Measurements from ENCODE around the gene PPARD.

The PPARD gene

DNA sequence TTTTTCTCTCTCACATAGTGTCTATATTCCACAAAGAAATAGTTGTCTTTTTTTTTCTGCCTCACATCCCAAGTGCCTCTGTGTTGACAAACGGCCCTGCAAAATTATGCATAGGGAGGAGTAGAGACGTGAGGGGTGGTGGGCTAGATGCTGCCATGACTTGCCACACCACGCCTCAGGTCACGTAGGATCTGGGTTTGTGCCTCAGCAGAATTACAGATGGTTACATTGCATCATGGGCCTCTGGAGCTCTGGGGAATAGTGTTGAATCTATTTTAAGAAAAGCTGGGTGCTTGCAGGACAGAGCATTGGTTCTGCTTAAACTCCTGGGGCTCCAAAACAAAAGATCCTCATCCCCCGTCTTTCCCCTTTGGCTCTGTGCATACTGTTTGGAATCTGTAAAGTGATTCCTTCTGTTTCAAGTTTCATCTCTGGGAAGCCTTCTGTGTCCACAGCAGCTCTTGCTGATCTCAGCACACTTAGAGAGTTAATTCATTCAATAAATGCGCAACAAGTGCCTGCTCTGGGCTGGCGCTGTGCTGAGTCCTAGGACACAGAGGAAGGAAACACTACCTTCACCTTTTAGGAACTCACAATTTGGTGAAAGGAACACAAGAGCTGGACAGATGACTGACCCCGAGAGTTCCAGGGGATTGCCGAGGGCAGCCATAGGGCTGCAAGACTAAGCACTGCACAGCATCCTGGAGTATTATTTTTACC is 112.2 kb downstream of the PPARD start:
- Mint-ChIP-seq H3K4me1 (ENCODE audit: low read depth) (peaks cover 34% of the 10 kb centered on the region), H3K27me3 (ENCODE audit: low read depth) (peaks cover 15% of the 10 kb centered on the region), H3K9me3 (no peaks in the 10 kb centered on the region), H3K36me3 (ENCODE audit: low read depth) (peaks cover 15% of the 10 kb centered on the region), H3K4me3 (peak overlapping the region; percentile 42), H3K27ac (no peak overlapping the region)

DNA sequence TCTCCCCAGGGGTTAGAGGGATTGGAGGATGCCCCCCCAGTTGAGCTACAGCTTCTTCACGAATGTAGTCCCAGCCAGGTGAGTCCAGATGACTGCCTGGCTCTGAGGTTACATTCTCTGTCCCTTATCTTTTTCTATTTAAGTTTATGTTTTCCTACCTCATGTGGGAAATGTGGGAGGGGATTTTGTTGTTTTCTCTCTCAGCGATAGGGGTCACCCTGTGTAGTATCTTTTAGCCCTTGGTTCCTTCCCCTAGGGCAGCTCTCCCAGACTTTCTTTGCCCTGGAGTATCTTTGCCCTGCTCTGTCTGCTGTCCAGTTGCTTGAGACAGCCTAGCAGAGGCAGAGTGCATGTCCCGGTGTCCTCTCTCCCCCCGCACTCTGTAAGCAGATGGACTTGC is 115.5 kb downstream of the PPARD start:
- Mint-ChIP-seq H3K36me3 (ENCODE audit: low read depth) (peaks cover 25% of the 10 kb centered on the region), H3K9me3 (no peaks in the 10 kb centered on the region), H3K4me1 (ENCODE audit: low read depth) (peaks cover 21% of the 10 kb centered on the region), H3K27me3 (ENCODE audit: low read depth) (no peaks in the 10 kb centered on the region), H3K27ac (no peak overlapping the region), H3K4me3 (no peak overlapping the region)

DNA sequence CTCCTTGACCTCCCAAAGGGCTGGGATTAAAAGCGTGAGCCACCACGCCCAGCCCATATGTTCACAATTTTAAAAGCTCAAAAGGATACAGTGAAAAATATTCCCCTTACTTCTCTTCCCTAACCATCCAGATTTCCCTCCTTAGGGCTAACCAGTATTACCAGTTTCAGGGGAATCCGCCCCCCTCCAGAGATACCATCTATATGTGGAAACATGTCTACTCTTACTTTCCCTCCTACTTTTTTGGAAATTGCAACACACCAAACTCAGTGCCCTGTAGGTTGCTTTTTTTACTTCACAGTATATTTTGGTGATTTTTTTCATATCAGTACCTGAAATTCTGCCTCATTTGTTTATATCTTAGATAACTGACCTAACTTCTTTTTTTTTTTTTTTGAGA is 118.9 kb downstream of the PPARD start:
- Mint-ChIP-seq H3K27me3 (ENCODE audit: low read depth) (no peaks in the 10 kb centered on the region), H3K4me3 (no peak overlapping the region), H3K4me1 (ENCODE audit: low read depth) (peaks cover 6% of the 10 kb centered on the region), H3K27ac (no peak overlapping the region), H3K36me3 (ENCODE audit: low read depth) (peaks cover 29% of the 10 kb centered on the region), H3K9me3 (no peaks in the 10 kb centered on the region)

DNA sequence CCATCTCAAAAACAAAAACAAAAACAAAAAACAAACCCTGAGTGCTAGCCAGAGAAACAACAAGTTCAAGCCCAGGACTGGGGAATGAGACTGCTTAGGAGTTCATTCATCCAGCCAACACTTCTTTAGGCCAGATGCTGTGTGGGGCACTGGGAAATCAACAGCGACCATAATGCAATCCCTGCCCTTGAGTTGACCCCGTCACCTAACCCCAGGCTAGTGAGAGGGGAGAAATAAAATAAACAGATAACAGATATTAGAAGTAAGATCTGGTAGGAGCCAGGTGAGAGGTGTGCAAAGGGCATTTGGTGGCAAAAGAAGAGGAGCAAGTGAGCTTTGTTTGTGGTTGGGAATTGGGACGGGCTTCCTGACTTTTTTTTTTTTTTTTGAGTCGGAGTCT is 120.9 kb downstream of the PPARD start:
- H3K4me3 Mint-ChIP-seq, result no peak overlapping the region
- no peaks in the 10 kb centered on the region for H3K9me3 Mint-ChIP-seq
- no peak overlapping the region for H3K27ac Mint-ChIP-seq
- no peaks in the 10 kb centered on the region for H3K27me3 Mint-ChIP-seq (ENCODE audit: low read depth)
- H3K36me3 Mint-ChIP-seq (ENCODE audit: low read depth), result peaks cover 27% of the 10 kb centered on the region
- peaks cover 7% of the 10 kb centered on the region for H3K4me1 Mint-ChIP-seq (ENCODE audit: low read depth)

DNA sequence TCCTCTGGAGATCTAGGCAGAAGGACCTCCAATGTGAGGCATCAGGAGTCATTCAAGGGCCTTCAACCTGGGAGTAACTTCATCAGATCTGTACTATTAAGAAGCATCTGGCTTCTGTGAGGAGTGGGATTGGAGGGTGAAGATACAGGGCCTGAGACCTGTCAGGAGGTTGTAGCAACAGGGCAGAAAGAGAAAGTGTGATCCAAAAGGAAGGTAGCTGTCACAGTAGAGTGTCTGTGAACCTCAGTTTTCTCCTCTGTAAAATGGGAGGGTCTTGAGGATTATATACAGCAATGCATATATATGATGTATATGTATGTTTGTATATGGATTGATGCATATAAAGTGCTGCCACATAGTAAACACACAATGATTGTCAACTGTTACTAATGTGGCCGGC is 123.3 kb downstream of the PPARD start:
- Mint-ChIP-seq H3K4me1 (ENCODE audit: low read depth) (peaks cover 21% of the 10 kb centered on the region), H3K27me3 (ENCODE audit: low read depth) (no peaks in the 10 kb centered on the region), H3K27ac (peak overlapping the region; percentile 13), H3K36me3 (ENCODE audit: low read depth) (peaks cover 37% of the 10 kb centered on the region), H3K4me3 (no peak overlapping the region), H3K9me3 (no peaks in the 10 kb centered on the region)

DNA sequence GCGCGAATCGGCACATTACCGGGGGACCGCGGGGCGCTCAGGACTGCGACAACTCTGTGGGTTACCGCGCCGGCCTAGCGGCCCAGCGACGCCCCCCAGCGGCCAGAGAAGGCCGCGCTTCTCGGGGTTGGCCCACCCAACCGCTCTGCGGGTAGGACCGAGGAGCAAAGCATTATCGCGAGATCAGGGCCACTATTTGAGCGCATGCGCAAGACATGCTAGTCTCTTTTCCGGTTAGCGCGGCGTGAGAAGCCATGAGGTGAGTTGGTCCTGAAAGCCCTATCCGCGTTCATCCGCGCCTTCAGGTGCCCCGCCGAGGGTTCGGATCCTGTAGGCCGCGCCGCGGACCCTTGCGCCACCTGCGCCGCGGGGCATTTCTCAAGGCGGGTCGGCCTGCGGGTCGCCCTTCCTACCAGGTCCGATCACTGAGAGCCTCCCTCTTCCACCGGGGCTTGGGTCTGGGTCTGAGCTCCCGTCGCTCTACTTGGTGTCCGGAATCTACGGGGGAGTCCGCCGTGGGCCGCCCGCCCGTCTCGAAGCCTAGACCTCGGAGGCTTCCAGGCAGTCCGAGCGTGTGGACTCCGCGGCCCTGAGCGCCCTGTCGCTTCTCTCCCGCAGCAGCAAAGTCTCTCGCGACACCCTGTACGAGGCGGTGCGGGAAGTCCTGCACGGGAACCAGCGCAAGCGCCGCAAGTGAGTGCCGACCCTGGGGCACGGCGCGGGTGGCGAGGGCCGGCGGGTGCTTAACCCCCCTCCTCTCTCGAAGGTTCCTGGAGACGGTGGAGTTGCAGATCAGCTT is 126.0 kb downstream of the PPARD start, which contains the start of gene RPL10A:
TSS of gene RPL10A (plus strand) at position 221 of the 799 bp plus-strand sequence. CDS start at position 255, 34 bp downstream.
- peak within 1 kb of the TSS; percentile 97 for H3K27ac Mint-ChIP-seq
- peak within 1 kb of the TSS; percentile 97 for H3K4me3 Mint-ChIP-seq
- H3K9me3 Mint-ChIP-seq, result no peaks in the 10 kb centered on the region
- H3K27me3 Mint-ChIP-seq (ENCODE audit: low read depth), result no peaks in the 10 kb centered on the region
- H3K36me3 Mint-ChIP-seq (ENCODE audit: low read depth), result peaks cover 38% of the 10 kb centered on the region
- H3K4me1 Mint-ChIP-seq (ENCODE audit: low read depth), result peaks cover 28% of the 10 kb centered on the region

DNA sequence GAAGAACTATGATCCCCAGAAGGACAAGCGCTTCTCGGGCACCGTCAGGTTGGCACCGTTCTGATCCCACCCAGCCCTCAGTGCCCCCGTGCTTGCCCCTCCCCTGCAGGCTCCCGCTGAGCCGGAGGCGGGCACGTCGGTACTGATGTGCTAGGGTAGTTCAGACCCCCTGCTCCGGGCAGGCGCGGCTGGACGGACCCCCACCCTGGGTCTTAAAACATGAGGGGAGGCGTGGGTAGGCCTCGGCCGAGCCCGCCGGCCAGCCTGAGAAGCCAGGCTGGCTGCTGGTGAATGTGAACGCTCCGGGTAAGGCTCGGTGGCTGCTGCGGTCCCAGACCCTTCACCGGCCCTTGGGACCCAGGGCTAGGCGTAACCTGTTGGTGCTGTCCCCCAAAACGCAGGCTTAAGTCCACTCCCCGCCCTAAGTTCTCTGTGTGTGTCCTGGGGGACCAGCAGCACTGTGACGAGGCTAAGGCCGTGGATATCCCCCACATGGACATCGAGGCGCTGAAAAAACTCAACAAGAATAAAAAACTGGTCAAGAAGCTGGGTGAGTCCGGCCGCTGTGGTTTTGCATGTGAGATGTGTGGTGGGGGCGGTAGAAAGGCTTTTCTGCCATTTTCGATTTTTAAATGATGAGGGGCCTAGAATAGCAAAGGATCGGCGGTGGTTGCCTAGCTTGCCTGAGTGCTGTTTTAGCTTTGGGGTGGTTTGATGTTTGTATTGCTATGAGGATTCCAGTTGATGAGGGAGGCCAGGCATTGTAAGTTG is 126.8 kb downstream of the PPARD start:
- Mint-ChIP-seq H3K36me3 (ENCODE audit: low read depth) (peaks cover 34% of the 10 kb centered on the region), H3K9me3 (no peaks in the 10 kb centered on the region), H3K27me3 (ENCODE audit: low read depth) (no peaks in the 10 kb centered on the region), H3K4me3 (peak overlapping the region; percentile 97), H3K27ac (peak overlapping the region; percentile 97), H3K4me1 (ENCODE audit: low read depth) (peaks cover 28% of the 10 kb centered on the region)

DNA sequence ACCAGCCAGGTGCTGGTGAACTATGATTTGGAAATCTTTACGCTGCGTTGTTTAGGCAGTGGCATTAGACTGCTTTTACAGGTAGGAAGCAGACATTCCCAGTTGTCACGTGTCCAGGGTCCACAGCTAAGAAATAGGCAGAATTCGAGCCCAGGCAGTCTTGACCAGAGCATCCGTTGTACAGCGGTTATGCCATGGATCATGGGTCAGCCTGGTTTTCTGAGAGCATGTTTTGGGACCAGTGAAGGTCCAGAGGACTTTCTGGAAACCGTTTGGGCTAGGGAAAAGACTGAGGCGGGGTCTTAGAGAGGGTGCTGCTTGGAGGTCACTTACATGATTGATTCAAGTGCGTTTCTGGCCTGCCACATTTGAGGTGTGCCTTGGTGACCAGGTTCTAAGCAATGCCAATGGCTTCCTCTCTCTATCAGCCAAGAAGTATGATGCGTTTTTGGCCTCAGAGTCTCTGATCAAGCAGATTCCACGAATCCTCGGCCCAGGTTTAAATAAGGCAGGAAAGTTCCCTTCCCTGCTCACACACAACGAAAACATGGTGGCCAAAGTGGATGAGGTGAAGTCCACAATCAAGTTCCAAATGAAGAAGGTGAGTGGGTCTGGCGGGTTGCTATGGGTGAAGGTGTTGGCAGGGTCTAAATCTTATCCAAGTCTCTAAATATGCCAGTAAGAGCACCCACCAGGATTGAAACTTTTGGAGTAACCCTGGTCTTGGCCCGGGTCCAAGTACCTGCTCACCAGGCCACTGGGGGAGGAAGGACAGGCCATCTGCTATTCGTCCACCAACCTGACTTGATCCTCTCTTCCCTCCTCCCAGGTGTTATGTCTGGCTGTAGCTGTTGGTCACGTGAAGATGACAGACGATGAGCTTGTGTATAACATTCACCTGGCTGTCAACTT is 127.6 kb downstream of the PPARD start:
- H3K27me3 Mint-ChIP-seq (ENCODE audit: low read depth), result no peaks in the 10 kb centered on the region
- peak overlapping the region; percentile 97 for H3K4me3 Mint-ChIP-seq
- peaks cover 28% of the 10 kb centered on the region for H3K4me1 Mint-ChIP-seq (ENCODE audit: low read depth)

DNA sequence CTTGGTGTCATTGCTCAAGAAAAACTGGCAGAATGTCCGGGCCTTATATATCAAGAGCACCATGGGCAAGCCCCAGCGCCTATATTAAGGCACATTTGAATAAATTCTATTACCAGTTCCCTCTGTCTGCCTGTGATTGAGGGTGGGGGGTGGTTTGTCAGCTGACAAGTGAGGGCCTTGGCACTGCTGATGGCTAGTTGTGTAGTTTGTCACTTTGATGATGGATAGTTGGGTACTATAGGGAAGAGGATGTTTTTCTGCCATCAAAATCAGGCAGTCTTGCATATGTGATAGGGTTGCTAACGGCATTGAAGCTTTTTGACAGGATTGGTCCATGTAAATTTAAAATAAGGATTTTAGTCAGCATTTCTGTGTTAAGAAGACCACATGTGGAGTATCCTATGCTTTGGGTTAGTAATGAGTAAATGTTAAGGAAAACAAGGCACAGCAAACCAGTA is 128.3 kb downstream of the PPARD start:
- peaks cover 34% of the 10 kb centered on the region for H3K36me3 Mint-ChIP-seq (ENCODE audit: low read depth)
- no peaks in the 10 kb centered on the region for H3K27me3 Mint-ChIP-seq (ENCODE audit: low read depth)
- peak overlapping the region; percentile 97 for H3K4me3 Mint-ChIP-seq
- peaks cover 28% of the 10 kb centered on the region for H3K4me1 Mint-ChIP-seq (ENCODE audit: low read depth)
- no peaks in the 10 kb centered on the region for H3K9me3 Mint-ChIP-seq
- H3K27ac Mint-ChIP-seq, result no peak overlapping the region

More for the DNA sequence above, 127.6 kb downstream of the PPARD start:
- Mint-ChIP-seq H3K36me3 (ENCODE audit: low read depth) (peaks cover 34% of the 10 kb centered on the region), H3K9me3 (no peaks in the 10 kb centered on the region), H3K27ac (peak overlapping the region; percentile 85)

DNA sequence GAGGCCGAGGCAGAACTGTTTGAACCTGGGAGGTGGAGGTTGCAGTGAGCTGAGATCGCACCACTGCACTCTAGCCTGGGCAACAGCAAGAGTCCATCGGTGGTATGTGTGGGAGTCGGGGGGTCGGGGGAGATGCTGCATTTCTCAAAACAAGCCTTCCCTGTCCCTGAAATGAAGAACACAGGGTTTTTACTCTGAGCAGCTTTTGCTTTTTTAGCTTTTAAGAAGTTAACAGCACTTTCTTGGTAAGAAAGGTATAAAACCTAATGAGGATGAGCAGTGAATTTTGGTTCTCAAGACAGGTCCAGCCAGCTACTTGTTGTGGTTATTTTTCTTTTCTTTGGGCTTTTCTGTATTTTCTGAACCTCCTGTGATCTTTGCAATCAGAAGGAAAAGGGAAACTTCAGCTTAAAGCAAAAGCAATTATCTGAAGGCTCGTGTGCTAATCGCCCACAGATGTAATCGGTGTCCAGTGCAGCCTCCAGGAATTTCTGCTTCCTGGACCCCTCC is 129.5 kb downstream of the PPARD start:
- H3K4me3 Mint-ChIP-seq, result no peak overlapping the region
- H3K27me3 Mint-ChIP-seq (ENCODE audit: low read depth), result no peaks in the 10 kb centered on the region
- no peak overlapping the region for H3K27ac Mint-ChIP-seq
- peaks cover 34% of the 10 kb centered on the region for H3K36me3 Mint-ChIP-seq (ENCODE audit: low read depth)
- H3K9me3 Mint-ChIP-seq, result no peaks in the 10 kb centered on the region
- peaks cover 28% of the 10 kb centered on the region for H3K4me1 Mint-ChIP-seq (ENCODE audit: low read depth)

DNA sequence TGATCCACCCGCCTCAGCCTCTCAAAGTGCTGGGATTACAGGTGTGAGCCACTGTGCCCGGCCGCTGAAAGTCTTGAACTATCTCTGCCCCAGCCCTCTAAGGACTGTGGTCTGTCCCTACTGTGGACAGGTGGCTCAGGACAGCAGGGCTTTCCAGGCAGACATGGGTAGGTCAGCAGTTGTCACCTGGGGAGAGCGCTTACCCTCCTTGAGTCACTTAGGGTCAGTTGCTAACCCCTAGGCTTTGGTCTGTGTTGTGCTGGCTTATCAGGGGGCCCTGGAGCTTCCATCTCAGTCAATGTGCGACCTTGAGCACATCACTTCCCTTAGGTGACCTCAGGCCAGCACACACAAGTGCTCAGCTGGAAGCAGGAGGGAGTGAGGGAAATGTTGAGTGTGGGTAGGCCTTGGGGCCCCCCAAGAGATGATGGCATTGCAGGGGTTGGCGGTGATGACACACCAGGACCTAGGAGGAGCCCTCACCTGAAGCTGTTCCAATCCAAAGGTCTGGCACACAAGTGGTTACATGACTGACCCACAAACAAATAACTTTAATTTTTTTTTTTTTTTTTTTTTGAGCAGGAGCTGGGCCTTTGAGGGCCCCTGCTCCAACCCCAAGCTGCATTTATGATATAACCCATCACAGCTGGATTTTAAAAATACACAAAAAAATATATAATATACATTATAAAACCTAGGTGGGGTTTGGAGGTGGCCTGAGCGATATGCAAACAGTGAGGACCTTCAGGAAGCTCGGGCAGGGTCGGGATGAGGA is 130.9 kb downstream of the PPARD start:
- Mint-ChIP-seq H3K4me3 (no peak overlapping the region), H3K27me3 (ENCODE audit: low read depth) (no peaks in the 10 kb centered on the region), H3K36me3 (ENCODE audit: low read depth) (peaks cover 29% of the 10 kb centered on the region), H3K4me1 (ENCODE audit: low read depth) (peaks cover 20% of the 10 kb centered on the region), H3K27ac (no peak overlapping the region), H3K9me3 (no peaks in the 10 kb centered on the region)

DNA sequence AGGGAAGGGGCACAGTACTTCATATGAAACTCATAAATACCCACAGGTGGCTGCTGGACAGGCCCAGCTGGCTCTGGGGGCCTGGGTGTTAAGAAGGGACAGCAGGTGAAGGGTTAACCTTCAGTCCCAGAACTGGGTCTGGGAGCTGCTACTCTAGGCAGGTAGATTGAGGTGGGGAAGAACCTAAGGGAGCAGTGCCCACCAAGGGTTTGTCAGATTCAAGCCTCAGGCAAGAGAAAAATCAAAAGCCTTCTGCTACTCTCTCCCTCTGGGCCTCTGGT is 131.4 kb downstream of the PPARD start:
- Mint-ChIP-seq H3K4me1 (ENCODE audit: low read depth) (peaks cover 20% of the 10 kb centered on the region), H3K4me3 (no peak overlapping the region), H3K36me3 (ENCODE audit: low read depth) (peaks cover 25% of the 10 kb centered on the region), H3K9me3 (no peaks in the 10 kb centered on the region), H3K27ac (no peak overlapping the region), H3K27me3 (ENCODE audit: low read depth) (no peaks in the 10 kb centered on the region)
